Lung (tissue), 12 donors: ENCODE measurements around the gene MVB12B. TPM values are rescaled to one million over a fixed set of nuclear protein-coding genes. Genes with fewer than 3 reads are reported as not detected.

Source experiments
- ATAC-seq: fragments of 200-7000 bp; cut with Tn5 transposase; one replicate; pipeline ENCODE4 v1.9.1; 2020; ENCODE audit warnings: moderate number of reproducible peaks; ENCODE audit not compliant: insufficient read depth, low FRiP score
- DNase-seq, 3 donors: peaks; one replicate each; pipeline ENCODE4 v3.0.0-alpha.2; 2013 to 2017
- H3K27ac ChIP-seq, 2 donors: one replicate each; pipeline ENCODE4 v1.5.1; 2013; ENCODE audit warnings: mild to moderate bottlenecking in 2 of 2, moderate library complexity in 2 of 2, control low read depth in 1 of 2, inconsistent platforms in 1 of 2, low read depth in 1 of 2, low read length in 1 of 2
- H3K27me3 ChIP-seq, 3 donors: one replicate each; pipeline ENCODE4 v1.5.1; 2013; ENCODE audit warnings: low read length in 2 of 3; ENCODE audit not compliant: control insufficient read depth in 3 of 3, insufficient read depth in 3 of 3
- H3K36me3 ChIP-seq, 4 donors: one replicate each; pipeline ENCODE4 v1.5.1; 2013; ENCODE audit warnings: low read length in 4 of 4, mild to moderate bottlenecking in 1 of 4, moderate library complexity in 1 of 4; ENCODE audit not compliant: control insufficient read depth in 4 of 4, insufficient read depth in 4 of 4
- H3K4me1 ChIP-seq, 5 donors: one replicate each; pipeline ENCODE4 v1.5.1; 2013; ENCODE audit warnings: low read length in 5 of 5, mild to moderate bottlenecking in 2 of 5, moderate library complexity in 1 of 5; ENCODE audit not compliant: control insufficient read depth in 5 of 5, insufficient read depth in 5 of 5
- H3K4me3 ChIP-seq: one replicate; pipeline ENCODE4 v1.5.1; 2013; ENCODE audit warnings: mild to moderate bottlenecking, control low read depth, moderate library complexity
- H3K9ac ChIP-seq, 2 donors: one replicate each; pipeline ENCODE4 v1.5.1; 2013; ENCODE audit warnings: low read length in 2 of 2, control low read depth in 1 of 2; ENCODE audit not compliant: insufficient read depth in 1 of 2
- H3K9me3 ChIP-seq, 4 donors: one replicate each; pipeline ENCODE4 v1.5.1; 2013; ENCODE audit warnings: low read length in 3 of 4, mild to moderate bottlenecking in 1 of 4, moderate library complexity in 1 of 4; ENCODE audit not compliant: control insufficient read depth in 4 of 4, insufficient read depth in 3 of 4
- WGBS, 2 donors: extraction: QIAGEN DNeasy Blood & Tissue Kit; methylation state at CpG; one replicate each; pipeline ENCODE4 v1.1.7; 2013; 5-methylcytosine and 5-hydroxymethylcytosine counted together
- polyA plus RNA-seq, 2 donors: library from polyadenylated mRNA; stranded (reverse); fragments of 200-250 nt; gene quantifications; one replicate each; pipeline ENCODE4 v1.2.1, GENCODE V29; 2013
- total RNA-seq, 2 donors: library from RNA; depleted of rRNA in 1 of 2; stranded (reverse); fragments of >200 nt in 1 of 2; gene quantifications; one replicate each; pipeline ENCODE4 v1.2.1, GENCODE V29; 2014 to 2021
- TF ChIP-seq, protein P1 (sequence below): IDR thresholded peaks from 2 replicates; pipeline ENCODE4 v1.5.1; 2012; ENCODE audit warnings: mild to moderate bottlenecking; ENCODE audit errors: control extremely low read depth, extremely low read depth
- donor health status: control.
- donor health status: control.
- donor health status: Bipolar disorder and iron deficiency.
- donor health status: healthy.
- donor health status: DM: yes; HTN: yes; CAD: no.

The MVB12B gene
- total and polyA plus RNA-seq, 4 donors: 9.5 to 33.6 (median 16.5) TPM

DNA sequence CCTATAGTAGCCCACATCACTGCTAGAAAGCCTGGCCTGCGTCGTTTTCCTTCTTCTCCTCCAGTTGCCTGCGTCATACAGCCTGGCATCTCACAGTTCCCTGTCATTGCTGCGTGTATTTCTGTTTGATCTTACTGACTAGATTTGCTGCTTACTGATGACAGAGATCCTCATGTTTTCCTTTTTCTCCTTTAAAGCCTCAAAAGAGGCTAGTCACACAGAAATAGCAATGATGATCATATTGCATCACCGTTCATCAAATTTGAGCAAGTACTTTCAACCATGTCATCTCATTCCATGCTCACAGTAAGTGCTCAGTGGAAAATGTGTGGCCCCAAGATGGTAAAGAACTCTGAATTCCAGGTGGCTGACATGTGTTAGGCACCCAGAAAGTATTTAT lies 76.8 kb downstream of the MVB12B start:
- TF ChIP-seq, protein P1, sequence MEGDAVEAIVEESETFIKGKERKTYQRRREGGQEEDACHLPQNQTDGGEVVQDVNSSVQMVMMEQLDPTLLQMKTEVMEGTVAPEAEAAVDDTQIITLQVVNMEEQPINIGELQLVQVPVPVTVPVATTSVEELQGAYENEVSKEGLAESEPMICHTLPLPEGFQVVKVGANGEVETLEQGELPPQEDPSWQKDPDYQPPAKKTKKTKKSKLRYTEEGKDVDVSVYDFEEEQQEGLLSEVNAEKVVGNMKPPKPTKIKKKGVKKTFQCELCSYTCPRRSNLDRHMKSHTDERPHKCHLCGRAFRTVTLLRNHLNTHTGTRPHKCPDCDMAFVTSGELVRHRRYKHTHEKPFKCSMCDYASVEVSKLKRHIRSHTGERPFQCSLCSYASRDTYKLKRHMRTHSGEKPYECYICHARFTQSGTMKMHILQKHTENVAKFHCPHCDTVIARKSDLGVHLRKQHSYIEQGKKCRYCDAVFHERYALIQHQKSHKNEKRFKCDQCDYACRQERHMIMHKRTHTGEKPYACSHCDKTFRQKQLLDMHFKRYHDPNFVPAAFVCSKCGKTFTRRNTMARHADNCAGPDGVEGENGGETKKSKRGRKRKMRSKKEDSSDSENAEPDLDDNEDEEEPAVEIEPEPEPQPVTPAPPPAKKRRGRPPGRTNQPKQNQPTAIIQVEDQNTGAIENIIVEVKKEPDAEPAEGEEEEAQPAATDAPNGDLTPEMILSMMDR: no peak
- Histone ChIP-seq H3K4me3 (no peak overlapping the region), H3K9ac (no peak overlapping the region), H3K27me3 (no peaks in the 10 kb centered on the region), H3K36me3 (peaks cover 0 to 11% (median 6%) of the 10 kb centered on the region in 4 donors), H3K9me3 (no peaks in the 10 kb centered on the region), H3K27ac (no peak overlapping the region), H3K4me1 (peaks cover 0 to 26% (median 10%) of the 10 kb centered on the region in 5 donors)
- WGBS, 2 donors: 81 to 84% methylated on average over 5 of the region's 5 CpGs
- no peak for ATAC-seq
- no peak for DNase-seq

DNA sequence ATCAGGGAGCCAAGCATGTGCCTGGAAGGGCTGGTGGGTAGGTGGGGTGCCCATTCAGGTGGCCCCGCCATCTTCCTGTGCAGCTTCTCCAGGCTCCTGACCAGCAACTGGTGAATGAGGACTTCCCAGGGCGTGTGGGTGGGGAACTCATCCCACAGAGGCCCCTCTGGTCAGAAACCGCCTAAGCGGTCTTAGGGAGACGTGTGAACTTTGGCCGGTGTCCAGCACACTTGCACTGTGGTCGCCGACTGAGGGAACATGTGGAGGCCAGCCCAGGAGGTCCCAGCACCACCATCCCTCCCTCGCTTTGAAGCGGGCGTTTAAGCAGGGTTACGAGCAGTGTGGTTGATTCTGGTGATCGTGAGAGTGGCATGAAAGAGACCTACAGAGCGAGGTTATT lies 77.8 kb downstream of the MVB12B start:
- ATAC-seq (no peak), DNase-seq (peak in 2 of 3 donors; percentile 30 to 63)
- no peak overlapping the region for H3K4me3 ChIP-seq
- H3K9me3 ChIP-seq: no peaks in the 10 kb centered on the region
- H3K27ac ChIP-seq: no peak overlapping the region
- H3K36me3 ChIP-seq: peaks cover 0 to 10% (median 3%) of the 10 kb centered on the region in 4 donors
- no peaks in the 10 kb centered on the region for H3K27me3 ChIP-seq
- WGBS, 2 donors: 89% methylated on average over 14 of the region's 14 CpGs
- TF ChIP-seq, protein P1: no peak
- H3K9ac ChIP-seq: no peak overlapping the region
- peaks cover 0 to 26% (median 10%) of the 10 kb centered on the region in 5 donors for H3K4me1 ChIP-seq

DNA sequence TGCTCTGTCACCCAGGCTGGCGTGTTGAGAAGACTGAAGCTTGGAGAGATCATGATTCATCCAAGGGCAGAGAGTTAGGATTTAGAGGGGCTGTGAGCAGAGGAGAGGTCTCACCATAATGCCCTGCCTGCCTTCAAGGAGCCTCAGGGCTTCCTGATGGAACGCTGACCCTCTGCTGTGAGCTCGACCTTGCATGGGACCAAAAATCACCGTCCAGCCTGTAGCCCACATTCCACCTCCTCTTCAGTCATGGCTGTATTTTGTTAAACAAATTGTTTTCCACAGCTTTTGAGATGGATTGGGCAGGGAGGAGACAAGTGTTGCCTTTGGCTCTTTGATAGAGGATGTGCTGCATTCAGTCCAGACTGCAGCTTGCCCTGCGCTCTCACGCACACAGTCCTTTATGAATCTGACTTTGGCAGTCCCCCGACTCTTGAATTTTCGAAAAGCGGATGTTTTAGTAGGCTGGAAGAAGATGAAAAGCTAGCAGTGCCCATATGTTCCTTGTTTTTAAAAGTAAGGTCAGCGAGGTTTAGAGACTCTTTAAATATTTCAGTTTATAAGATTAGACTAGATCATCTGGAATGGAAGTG lies 79.5 kb downstream of the MVB12B start:
- peaks cover 0 to 16% (median 7%) of the 10 kb centered on the region in 4 donors for H3K36me3 ChIP-seq
- H3K27me3 ChIP-seq: no peaks in the 10 kb centered on the region
- TF ChIP-seq, protein P1: no peak
- peak; percentile 45 to 72 (median 69) for DNase-seq
- no peak overlapping the region for H3K4me3 ChIP-seq
- H3K9ac ChIP-seq: no peak overlapping the region
- ATAC-seq: no peak
- H3K4me1 ChIP-seq: peaks cover 0 to 26% (median 10%) of the 10 kb centered on the region in 5 donors
- peaks cover 0 to 1% (median 0%) of the 10 kb centered on the region in 4 donors for H3K9me3 ChIP-seq
- no peak overlapping the region for H3K27ac ChIP-seq
- WGBS, 2 donors: 83 to 89% methylated on average over 10 of the region's 10 CpGs
